GM12872 (cell line): ENCODE data around the gene ADCY7.

Experiments
- CTCF ChIP-seq: IDR thresholded peaks from 3 replicates; pipeline ENCODE4 v1.5.1; 2011; ENCODE audit warnings: low read depth, mild to moderate bottlenecking, low read length, moderate library complexity; ENCODE audit not compliant: insufficient read depth

Gene ADCY7

GRCh38 chr16:50246299-50247122 lies 19.8 kb upstream of the ADCY7 start:
- TF ChIP-seq CTCF, result no peak

GRCh38 chr16:50247123-50247905 lies 19.0 kb upstream of the ADCY7 start:
- TF ChIP-seq CTCF, result no peak

GRCh38 chr16:50247906-50248608 lies 18.3 kb upstream of the ADCY7 start:
- TF ChIP-seq CTCF, result no peak

- TF ChIP-seq CTCF, result no peak
Measured at GRCh38 chr16:50248845-50249244, 17.5 kb upstream of the ADCY7 start.

- TF ChIP-seq CTCF, result no peak
Measured at GRCh38 chr16:50251375-50252081, 14.8 kb upstream of the ADCY7 start.

- TF ChIP-seq CTCF, result no peak
Measured at GRCh38 chr16:50252082-50252611, 14.2 kb upstream of the ADCY7 start.
